GM12875 (cell line): ENCODE results near the gene PLLP.
"Not testable (repeated sequence)": the region's sequence is repeated elsewhere in the genome, so short reads cannot be mapped to it uniquely, and the experiment has no call there.

Experiments
- H3K4me3 ChIP-seq: one replicate; pipeline ENCODE4 v1.5.1; 2011; ENCODE audit warnings: low read depth, low read length, control low read depth
- TF ChIP-seq, protein P1 (sequence below): IDR thresholded peaks from 2 replicates; pipeline ENCODE4 v1.5.1; 2011; ENCODE audit warnings: low read depth, mild to moderate bottlenecking, control low read depth, inconsistent platforms, low read length, moderate library complexity, borderline replicate concordance; ENCODE audit not compliant: insufficient read depth

Gene PLLP

DNA sequence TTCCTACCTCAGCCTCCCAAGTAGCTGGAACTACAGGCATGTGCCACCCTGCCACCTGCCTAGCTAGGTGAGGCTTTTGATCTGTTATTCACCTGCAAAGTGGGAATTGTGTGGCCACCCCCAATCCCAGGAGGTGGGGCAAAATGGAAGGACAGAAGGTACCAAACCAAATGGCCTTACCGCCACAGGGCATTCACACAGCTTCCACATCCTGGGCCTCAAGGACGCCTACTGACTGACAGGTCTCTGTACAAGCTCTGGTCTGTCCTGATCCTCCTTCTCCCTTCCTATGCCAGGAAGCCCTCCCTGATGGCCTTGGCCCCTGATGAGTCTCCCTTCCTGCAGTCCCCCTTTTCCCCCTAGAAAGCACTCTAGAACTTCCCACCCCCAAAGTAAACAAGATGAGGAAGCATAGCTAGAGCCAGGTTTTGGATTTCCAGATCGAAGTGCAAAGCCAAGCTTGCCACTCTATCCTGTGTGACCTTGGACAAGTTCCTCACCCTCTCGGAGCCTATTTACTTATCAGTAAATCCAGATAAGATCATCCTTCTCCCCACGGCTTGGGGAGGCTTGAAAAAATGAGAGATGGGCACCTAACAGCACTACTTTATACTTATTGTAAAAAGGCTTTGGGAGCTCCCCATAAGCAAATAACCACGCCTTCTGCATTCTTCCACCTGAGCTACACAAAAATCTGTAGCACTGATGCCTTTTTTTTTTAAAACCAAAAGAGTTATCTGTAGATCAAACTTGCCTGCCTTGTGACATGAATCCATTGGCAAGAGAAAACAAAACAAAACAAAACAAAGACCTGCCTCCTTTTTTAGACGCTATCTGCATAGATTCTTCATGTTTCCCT lies 4.5 kb downstream of the PLLP start:
- H3K4me3 ChIP-seq, result no peak overlapping the region

DNA sequence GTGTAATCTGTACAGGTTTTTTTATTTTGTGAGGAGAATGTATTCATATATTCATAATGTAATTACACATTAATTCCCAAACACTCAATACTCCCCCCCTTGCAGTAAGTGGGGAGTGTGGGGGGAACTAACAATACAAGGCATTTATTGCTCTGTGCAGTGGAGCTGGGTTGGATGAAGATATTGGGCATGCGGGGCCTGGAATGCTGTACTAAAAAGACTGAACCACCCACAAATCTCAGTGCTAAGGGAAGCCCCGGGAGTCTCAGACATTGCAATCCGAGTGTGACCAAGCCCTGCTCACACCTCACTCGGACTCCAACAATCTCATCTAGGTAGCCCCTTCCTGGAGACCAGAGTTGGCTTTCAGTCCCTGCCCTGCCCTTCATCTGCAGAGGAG lies 6.0 kb downstream of the PLLP start:
- H3K4me3 ChIP-seq, result no peak overlapping the region
- TF ChIP-seq, protein P1, sequence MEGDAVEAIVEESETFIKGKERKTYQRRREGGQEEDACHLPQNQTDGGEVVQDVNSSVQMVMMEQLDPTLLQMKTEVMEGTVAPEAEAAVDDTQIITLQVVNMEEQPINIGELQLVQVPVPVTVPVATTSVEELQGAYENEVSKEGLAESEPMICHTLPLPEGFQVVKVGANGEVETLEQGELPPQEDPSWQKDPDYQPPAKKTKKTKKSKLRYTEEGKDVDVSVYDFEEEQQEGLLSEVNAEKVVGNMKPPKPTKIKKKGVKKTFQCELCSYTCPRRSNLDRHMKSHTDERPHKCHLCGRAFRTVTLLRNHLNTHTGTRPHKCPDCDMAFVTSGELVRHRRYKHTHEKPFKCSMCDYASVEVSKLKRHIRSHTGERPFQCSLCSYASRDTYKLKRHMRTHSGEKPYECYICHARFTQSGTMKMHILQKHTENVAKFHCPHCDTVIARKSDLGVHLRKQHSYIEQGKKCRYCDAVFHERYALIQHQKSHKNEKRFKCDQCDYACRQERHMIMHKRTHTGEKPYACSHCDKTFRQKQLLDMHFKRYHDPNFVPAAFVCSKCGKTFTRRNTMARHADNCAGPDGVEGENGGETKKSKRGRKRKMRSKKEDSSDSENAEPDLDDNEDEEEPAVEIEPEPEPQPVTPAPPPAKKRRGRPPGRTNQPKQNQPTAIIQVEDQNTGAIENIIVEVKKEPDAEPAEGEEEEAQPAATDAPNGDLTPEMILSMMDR, result no peak

More for the DNA sequence above, 4.5 kb downstream of the PLLP start:
- TF ChIP-seq, protein P1, result no peak

DNA sequence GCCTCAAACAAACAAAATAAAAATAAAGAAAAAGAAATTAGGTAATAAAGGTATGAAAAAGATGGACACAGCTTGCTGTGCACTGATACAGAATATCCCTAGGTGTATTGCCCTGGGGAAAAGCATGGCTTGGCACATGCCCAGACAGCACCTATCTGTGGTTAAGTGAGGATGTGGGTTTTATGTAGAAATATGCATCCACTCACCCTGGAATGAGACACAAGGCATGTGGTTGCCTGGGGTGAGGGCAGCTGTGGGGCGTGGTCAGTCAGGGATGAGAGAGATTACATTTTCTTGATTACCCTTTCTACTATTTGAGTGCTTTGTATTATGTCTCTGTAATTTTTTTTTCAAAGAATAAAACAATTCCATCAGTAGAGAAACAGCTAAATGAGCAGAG lies 6.9 kb downstream of the PLLP start:
- TF ChIP-seq, protein P1, result no peak
- H3K4me3 ChIP-seq, result no peak overlapping the region

DNA sequence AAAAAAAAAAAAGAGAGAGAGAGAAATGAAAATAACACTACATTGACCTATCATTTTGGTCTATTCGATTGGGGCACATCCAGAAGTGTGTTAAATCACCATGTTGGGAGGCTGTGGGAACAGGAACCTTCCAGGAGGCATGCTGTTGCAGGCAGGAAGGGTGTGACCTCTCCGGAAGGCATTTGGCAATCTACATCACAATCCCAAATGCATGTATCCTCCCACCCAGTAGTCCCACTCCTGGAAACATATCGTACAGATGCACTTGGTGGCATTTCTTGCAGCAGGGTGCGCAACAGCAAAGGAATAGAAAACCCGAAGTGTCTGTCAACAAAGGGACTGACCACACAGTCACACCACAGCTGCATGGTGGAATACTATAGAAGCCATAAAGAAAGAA lies 7.9 kb downstream of the PLLP start:
- no peak overlapping the region for H3K4me3 ChIP-seq
- TF ChIP-seq, protein P1, result no peak

DNA sequence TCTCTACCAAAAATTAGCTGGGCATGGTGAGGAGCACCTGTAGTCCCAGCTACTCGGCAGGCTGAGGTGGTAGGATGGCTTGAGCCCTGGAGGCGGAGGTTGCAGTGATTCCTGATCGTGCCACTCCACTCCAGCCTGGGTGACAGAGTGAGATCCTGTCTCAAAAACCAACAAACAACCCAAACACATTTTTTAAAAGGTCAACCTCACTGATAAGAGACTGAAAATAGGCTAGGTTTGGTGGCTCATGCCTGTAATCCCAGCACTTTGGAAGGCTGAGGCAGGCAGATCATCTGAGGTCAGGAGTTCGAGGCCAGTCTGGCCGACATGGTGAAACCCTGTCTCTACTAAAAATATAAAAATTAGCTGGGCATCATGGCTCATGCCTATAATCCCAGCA lies 8.5 kb downstream of the PLLP start:
- not testable (repeated sequence) for H3K4me3 ChIP-seq

DNA sequence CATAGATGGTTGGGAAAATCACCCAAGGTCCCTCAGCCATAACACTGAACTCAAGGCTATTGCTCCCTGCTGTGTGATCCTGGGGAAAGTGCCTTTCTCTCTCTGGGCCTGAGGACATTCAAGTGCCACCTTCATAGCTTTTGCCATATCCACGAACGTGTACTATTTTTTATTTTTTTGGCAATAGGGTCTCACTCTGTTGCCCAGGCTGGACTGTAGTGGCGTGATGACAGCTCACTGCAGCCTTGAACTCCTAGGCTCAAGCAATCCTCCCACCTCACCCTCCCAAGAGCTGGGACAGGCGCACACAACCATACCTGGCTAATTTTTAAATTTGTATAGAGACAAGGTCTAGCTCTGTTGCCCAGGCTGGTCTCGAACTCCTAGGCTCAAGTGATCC lies 10.6 kb downstream of the PLLP start:
- no peak overlapping the region for H3K4me3 ChIP-seq
- TF ChIP-seq, protein P1, result no peak

DNA sequence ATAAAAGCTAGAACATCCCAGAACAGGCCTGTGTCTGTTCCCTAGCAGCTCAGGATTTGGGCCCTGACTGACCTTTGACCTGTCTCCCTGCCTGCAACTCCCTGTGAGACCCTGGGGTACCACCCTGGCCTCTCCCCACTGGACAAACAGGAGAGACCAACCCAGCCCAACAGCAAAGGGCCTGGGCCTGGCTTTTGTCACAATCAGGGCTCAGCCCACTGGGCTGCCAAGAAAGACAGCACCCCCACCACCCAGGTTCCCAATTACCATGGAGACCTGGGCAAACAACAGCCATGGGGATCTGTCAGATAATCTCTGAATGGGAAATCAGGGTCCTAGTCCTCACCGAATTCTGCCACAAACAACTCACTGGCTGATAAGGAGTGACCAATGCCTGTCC lies 11.1 kb downstream of the PLLP start:
- no peak overlapping the region for H3K4me3 ChIP-seq
- TF ChIP-seq, protein P1, result no peak
